IPS-20b (cell line): ENCODE data around the gene SLCO2A1.

ENCODE experiments used
- H3K27ac ChIP-seq: one replicate; pipeline ENCODE4 v1.5.1; 2013; ENCODE audit warnings: low read length
- H3K27me3 ChIP-seq: 2 replicates; pipeline ENCODE4 v1.6.1; 2013; ENCODE audit warnings: mild to moderate bottlenecking, low read length, inconsistent platforms; ENCODE audit not compliant: insufficient read depth
- H3K36me3 ChIP-seq: 2 replicates; pipeline ENCODE4 v1.6.1; 2013; ENCODE audit warnings: low read depth, mild to moderate bottlenecking, inconsistent platforms, low read length, moderate library complexity; ENCODE audit not compliant: insufficient read depth
- H3K4me1 ChIP-seq: 2 replicates; pipeline ENCODE4 v1.6.1; 2013; ENCODE audit warnings: mild to moderate bottlenecking, control low read depth, inconsistent platforms, low read length, moderate library complexity; ENCODE audit not compliant: insufficient read depth
- H3K4me3 ChIP-seq: 2 replicates; pipeline ENCODE4 v1.5.1; 2013; ENCODE audit warnings: mild to moderate bottlenecking, low read length, inconsistent platforms
- H3K9ac ChIP-seq: 2 replicates; pipeline ENCODE4 v1.6.1; 2013; ENCODE audit warnings: low read depth, mild to moderate bottlenecking, inconsistent platforms, low read length, moderate library complexity
- H3K9me3 ChIP-seq: 2 replicates; pipeline ENCODE4 v1.6.1; 2013; ENCODE audit warnings: mild to moderate bottlenecking, low read depth, low read length, inconsistent platforms; ENCODE audit not compliant: insufficient read depth

SLCO2A1 gene

GRCh38 chr3:134029734-134030378 is at the start of gene SLCO2A1:
Gene SLCO2A1 (minus strand): TSS chr3:134029925. CDS start chr3:134029802, 123 bp downstream.
- H3K4me3 ChIP-seq: peak within 1 kb of the TSS; percentile 71
- H3K9me3 ChIP-seq: no peaks in the 10 kb centered on the region
- H3K27ac ChIP-seq: no peak within 1 kb of the TSS
- H3K9ac ChIP-seq: peak within 1 kb of the TSS; percentile 53; the same call in 1 of the 2 replicates
- H3K36me3 ChIP-seq: no peaks in the 10 kb centered on the region
- peaks cover 58% of the 10 kb centered on the region for H3K27me3 ChIP-seq
- H3K4me1 ChIP-seq: 0 out of 2 replicates have a peak, but pooled peaks cover 2% of the 10 kb centered on the region

- H3K9me3 ChIP-seq: no peaks in the 10 kb centered on the region
- no peak overlapping the region for H3K27ac ChIP-seq
- no peaks in the 10 kb centered on the region for H3K27me3 ChIP-seq
- no peak overlapping the region for H3K9ac ChIP-seq
- no peaks in the 10 kb centered on the region for H3K4me1 ChIP-seq
- H3K36me3 ChIP-seq: no peaks in the 10 kb centered on the region
- H3K4me3 ChIP-seq: no peak overlapping the region
Measured at GRCh38 chr3:134079111-134079547, 49.4 kb upstream of the SLCO2A1 start.

- Histone ChIP-seq H3K4me3 (no peak overlapping the region), H3K27me3 (no peaks in the 10 kb centered on the region), H3K9ac (no peak overlapping the region), H3K27ac (no peak overlapping the region), H3K4me1 (no peaks in the 10 kb centered on the region), H3K9me3 (no peaks in the 10 kb centered on the region), H3K36me3 (no peaks in the 10 kb centered on the region)
Measured at GRCh38 chr3:134078169-134078831, 48.6 kb upstream of the SLCO2A1 start.

GRCh38 chr3:134077649-134078161 is 48.0 kb upstream of the SLCO2A1 start:
- no peak overlapping the region for H3K27ac ChIP-seq
- no peak overlapping the region for H3K9ac ChIP-seq

GRCh38 chr3:134076851-134077250 is 47.1 kb upstream of the SLCO2A1 start:
- H3K4me3 ChIP-seq: no peak overlapping the region
- H3K27me3 ChIP-seq: no peaks in the 10 kb centered on the region
- no peak overlapping the region for H3K9ac ChIP-seq
- H3K36me3 ChIP-seq: no peaks in the 10 kb centered on the region
- no peaks in the 10 kb centered on the region for H3K9me3 ChIP-seq
- no peak overlapping the region for H3K27ac ChIP-seq
- no peaks in the 10 kb centered on the region for H3K4me1 ChIP-seq

More at GRCh38 chr3:134077649-134078161, 48.0 kb upstream of the SLCO2A1 start:
- H3K4me1 ChIP-seq: no peaks in the 10 kb centered on the region
- H3K27me3 ChIP-seq: no peaks in the 10 kb centered on the region
- no peak overlapping the region for H3K4me3 ChIP-seq
- no peaks in the 10 kb centered on the region for H3K36me3 ChIP-seq
- H3K9me3 ChIP-seq: no peaks in the 10 kb centered on the region

GRCh38 chr3:134075846-134076245 is 46.1 kb upstream of the SLCO2A1 start:
- Histone ChIP-seq H3K36me3 (no peaks in the 10 kb centered on the region), H3K9ac (no peak overlapping the region), H3K27ac (no peak overlapping the region), H3K27me3 (no peaks in the 10 kb centered on the region), H3K4me1 (no peaks in the 10 kb centered on the region), H3K9me3 (no peaks in the 10 kb centered on the region), H3K4me3 (no peak overlapping the region)

DNA sequence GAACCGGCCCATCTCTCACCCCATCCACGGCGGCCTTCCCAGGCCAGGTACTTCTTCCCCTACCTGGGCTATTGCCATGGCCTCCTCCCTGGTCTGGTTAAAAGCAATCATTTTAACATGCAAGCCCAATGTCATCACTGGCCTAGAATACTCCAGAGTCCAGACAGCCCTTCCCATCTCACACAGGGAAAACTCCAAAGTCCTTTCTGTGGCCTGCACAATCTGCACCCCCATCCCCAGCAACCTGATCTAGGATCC is 45.8 kb upstream of the SLCO2A1 start:
- H3K9me3 ChIP-seq: no peaks in the 10 kb centered on the region
- no peak overlapping the region for H3K27ac ChIP-seq
- no peaks in the 10 kb centered on the region for H3K4me1 ChIP-seq
- H3K9ac ChIP-seq: no peak overlapping the region
- no peaks in the 10 kb centered on the region for H3K27me3 ChIP-seq
- no peaks in the 10 kb centered on the region for H3K36me3 ChIP-seq
- H3K4me3 ChIP-seq: no peak overlapping the region

- H3K36me3 ChIP-seq: no peaks in the 10 kb centered on the region
- no peaks in the 10 kb centered on the region for H3K9me3 ChIP-seq
- no peak overlapping the region for H3K4me3 ChIP-seq
- no peak overlapping the region for H3K27ac ChIP-seq
- no peaks in the 10 kb centered on the region for H3K4me1 ChIP-seq
- H3K27me3 ChIP-seq: no peaks in the 10 kb centered on the region
- no peak overlapping the region for H3K9ac ChIP-seq
Measured at GRCh38 chr3:134074790-134075567, 45.3 kb upstream of the SLCO2A1 start.

GRCh38 chr3:134074001-134074789 is 44.5 kb upstream of the SLCO2A1 start:
- no peaks in the 10 kb centered on the region for H3K36me3 ChIP-seq
- no peak overlapping the region for H3K4me3 ChIP-seq
- H3K27ac ChIP-seq: no peak overlapping the region
- no peaks in the 10 kb centered on the region for H3K9me3 ChIP-seq
- H3K4me1 ChIP-seq: no peaks in the 10 kb centered on the region
- no peak overlapping the region for H3K9ac ChIP-seq
- no peaks in the 10 kb centered on the region for H3K27me3 ChIP-seq

DNA sequence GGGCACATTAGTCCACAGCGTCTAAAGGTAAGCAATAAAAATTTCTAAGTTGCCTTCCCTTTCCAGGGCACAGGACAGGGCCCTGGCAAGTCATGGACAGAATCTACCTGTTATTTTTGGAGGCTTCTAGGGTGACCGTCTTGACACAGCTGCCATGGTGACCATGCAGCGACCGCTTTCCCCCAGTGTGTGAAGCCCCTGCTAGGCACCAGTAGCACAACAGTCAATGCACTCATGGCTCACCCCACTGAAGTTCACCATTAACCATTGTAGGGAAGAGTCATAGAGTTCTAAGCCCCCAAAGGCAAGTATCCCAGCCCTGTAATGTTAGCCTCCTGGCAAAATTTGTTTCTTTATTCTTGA is 43.8 kb upstream of the SLCO2A1 start:
- no peaks in the 10 kb centered on the region for H3K9me3 ChIP-seq
- no peaks in the 10 kb centered on the region for H3K36me3 ChIP-seq
- H3K9ac ChIP-seq: no peak overlapping the region
- H3K27ac ChIP-seq: no peak overlapping the region
- H3K27me3 ChIP-seq: no peaks in the 10 kb centered on the region
- H3K4me3 ChIP-seq: no peak overlapping the region
- H3K4me1 ChIP-seq: no peaks in the 10 kb centered on the region

DNA sequence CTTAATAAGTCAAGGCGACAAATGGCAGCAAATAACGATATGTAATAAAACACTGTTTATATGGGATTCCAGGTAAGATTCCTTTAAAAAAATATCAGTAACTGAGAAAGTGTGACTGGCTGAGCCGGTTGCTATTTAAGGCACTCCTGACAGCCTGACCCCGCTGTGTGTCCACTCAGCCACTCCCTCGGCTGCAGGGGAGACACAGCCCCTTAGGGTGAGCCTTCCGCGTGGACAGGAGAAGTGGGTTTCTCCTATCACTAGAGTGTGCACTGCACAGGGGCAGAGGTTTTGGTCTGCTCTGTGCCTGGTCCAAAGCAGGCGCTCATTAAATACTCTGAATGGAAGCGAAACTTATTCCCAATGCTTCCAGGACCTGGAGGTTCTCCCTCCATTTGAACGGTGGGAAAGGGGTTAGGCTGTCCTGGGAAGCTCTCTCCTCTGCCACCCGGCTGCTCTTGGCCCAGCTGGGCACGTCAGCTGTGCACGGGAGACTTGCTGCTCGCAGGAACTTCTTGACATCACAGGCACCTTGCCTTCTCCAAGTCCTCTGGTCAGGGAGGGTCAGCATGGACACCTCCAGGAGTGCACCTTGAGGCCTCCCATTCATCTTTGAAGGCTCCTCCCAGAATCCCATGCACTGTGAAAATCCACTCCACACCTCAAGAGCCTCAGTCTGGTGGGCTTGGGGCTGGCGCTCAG is 43.3 kb upstream of the SLCO2A1 start:
- H3K9ac ChIP-seq: no peak overlapping the region

More for the DNA sequence above, 43.3 kb upstream of the SLCO2A1 start:
- Histone ChIP-seq H3K27me3 (no peaks in the 10 kb centered on the region), H3K4me1 (no peaks in the 10 kb centered on the region), H3K36me3 (no peaks in the 10 kb centered on the region), H3K27ac (no peak overlapping the region), H3K4me3 (no peak overlapping the region), H3K9me3 (no peaks in the 10 kb centered on the region)
